Glutamatergic neuron (in vitro differentiated cells): ENCODE data around the gene DCT. TPM values are rescaled to one million over a fixed set of nuclear protein-coding genes. Genes with fewer than 3 reads are reported as not detected.

Source experiments
- DNase-seq: peaks from one replicate; pipeline ENCODE4 v3.0.0; 2022
- H3K27ac Mint-ChIP-seq: one replicate; pipeline ENCODE4 v1.8.0; 2020; ENCODE audit warnings: mild to moderate bottlenecking, mixed read lengths, inconsistent platforms; ENCODE audit not compliant: unreplicated experiment
- H3K27me3 Mint-ChIP-seq: one replicate; pipeline ENCODE4 v1.8.0; 2020; ENCODE audit warnings: mild to moderate bottlenecking, moderate library complexity, mixed read lengths, inconsistent platforms; ENCODE audit not compliant: unreplicated experiment
- H3K36me3 Mint-ChIP-seq: one replicate; pipeline ENCODE4 v1.8.0; 2020; ENCODE audit warnings: mild to moderate bottlenecking, mixed read lengths, inconsistent platforms; ENCODE audit not compliant: unreplicated experiment
- H3K4me1 Mint-ChIP-seq: one replicate; pipeline ENCODE4 v1.8.0; 2020; ENCODE audit warnings: mild to moderate bottlenecking, low read depth, mixed read lengths, inconsistent platforms; ENCODE audit not compliant: unreplicated experiment
- H3K4me3 Mint-ChIP-seq: one replicate; pipeline ENCODE4 v1.8.0; 2020; ENCODE audit warnings: mild to moderate bottlenecking, mixed read lengths, inconsistent platforms; ENCODE audit not compliant: unreplicated experiment
- H3K9me3 Mint-ChIP-seq: one replicate; pipeline ENCODE4 v1.8.0; 2020; ENCODE audit warnings: mild to moderate bottlenecking, moderate library complexity, mixed read lengths, inconsistent platforms; ENCODE audit not compliant: unreplicated experiment
- total RNA-seq: library from RNA; stranded (reverse); fragmentation: NEBNext Ultra II Directional; extraction: Animal tissue kit (Norgen Biotek cat#: 25700); gene quantifications from one replicate; pipeline ENCODE4 v1.2.1, GENCODE V29; 2021; ENCODE audit not compliant: unreplicated experiment
- TF ChIP-seq, protein P1 (sequence below): fragments of 200-600 bp; sonication (generic); IDR thresholded peaks from one replicate; pipeline ENCODE4 v1.5.0; 2021; ENCODE audit not compliant: partially characterized antibody, unreplicated experiment

Gene DCT
- total RNA-seq, 1 donor from 2014 or later, result 0.07 TPM

DNA sequence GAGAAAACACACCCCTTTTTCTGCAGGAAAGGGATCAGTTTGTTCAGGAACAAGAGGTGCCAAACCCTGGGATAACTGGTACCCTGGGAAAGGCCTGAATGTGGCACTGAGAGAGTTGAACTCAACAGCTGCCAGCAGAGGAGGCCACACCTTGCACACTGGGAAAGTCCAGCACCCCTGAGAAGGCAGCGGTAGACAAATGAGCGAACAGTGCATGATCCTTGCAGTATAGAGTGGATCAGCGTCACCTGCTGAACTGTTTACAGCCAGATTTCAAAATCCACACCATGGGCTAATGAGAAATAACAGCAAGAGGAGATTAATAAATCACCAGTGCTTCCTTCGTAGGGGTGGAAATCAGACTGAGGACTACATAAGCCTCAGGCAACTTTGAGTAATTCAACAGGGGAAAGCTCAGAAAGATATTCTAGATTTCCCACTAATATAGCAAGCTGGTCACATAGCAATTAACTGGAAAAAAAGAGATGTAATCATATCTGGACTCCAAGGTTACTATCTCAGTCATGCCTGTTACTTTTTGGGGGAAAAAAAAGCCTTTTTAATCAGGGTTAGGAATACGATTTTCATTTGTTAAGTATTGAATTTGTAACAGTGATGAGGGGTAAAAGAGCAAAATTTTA lies 52.0 kb downstream of the DCT start:
- DNase-seq, result no peak
- TF ChIP-seq, protein P1, sequence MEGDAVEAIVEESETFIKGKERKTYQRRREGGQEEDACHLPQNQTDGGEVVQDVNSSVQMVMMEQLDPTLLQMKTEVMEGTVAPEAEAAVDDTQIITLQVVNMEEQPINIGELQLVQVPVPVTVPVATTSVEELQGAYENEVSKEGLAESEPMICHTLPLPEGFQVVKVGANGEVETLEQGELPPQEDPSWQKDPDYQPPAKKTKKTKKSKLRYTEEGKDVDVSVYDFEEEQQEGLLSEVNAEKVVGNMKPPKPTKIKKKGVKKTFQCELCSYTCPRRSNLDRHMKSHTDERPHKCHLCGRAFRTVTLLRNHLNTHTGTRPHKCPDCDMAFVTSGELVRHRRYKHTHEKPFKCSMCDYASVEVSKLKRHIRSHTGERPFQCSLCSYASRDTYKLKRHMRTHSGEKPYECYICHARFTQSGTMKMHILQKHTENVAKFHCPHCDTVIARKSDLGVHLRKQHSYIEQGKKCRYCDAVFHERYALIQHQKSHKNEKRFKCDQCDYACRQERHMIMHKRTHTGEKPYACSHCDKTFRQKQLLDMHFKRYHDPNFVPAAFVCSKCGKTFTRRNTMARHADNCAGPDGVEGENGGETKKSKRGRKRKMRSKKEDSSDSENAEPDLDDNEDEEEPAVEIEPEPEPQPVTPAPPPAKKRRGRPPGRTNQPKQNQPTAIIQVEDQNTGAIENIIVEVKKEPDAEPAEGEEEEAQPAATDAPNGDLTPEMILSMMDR, result no peak
- Mint-ChIP-seq H3K27me3 (peaks cover 1% of the 10 kb centered on the region), H3K9me3 (no peaks in the 10 kb centered on the region), H3K4me3 (no peak overlapping the region), H3K27ac (no peak overlapping the region), H3K36me3 (no peaks in the 10 kb centered on the region), H3K4me1 (no peaks in the 10 kb centered on the region)

DNA sequence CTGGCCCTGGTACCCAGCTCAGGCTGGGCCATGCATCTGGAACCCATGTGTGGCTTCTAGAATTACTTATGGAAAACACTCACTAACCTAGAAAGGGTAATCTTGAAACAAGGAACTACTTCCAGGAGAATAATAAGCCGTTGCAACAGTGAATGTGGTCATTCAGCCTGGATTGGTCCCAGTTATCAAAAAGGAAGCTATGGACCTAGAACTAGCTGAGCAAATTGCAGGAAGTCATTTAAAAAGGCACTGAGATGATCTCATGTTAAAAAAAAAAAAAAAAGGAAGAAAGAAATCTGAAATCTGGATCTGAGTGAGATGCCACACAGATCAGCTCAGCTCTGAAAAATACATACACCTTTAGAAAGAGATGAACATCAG lies 59.6 kb downstream of the DCT start:
- no peaks in the 10 kb centered on the region for H3K27me3 Mint-ChIP-seq
- no peaks in the 10 kb centered on the region for H3K36me3 Mint-ChIP-seq
- H3K4me3 Mint-ChIP-seq, result no peak overlapping the region
- H3K9me3 Mint-ChIP-seq, result peaks cover 2% of the 10 kb centered on the region
- DNase-seq, result no peak
- TF ChIP-seq, protein P1, result no peak
- peaks cover 8% of the 10 kb centered on the region for H3K4me1 Mint-ChIP-seq
- H3K27ac Mint-ChIP-seq, result no peak overlapping the region

DNA sequence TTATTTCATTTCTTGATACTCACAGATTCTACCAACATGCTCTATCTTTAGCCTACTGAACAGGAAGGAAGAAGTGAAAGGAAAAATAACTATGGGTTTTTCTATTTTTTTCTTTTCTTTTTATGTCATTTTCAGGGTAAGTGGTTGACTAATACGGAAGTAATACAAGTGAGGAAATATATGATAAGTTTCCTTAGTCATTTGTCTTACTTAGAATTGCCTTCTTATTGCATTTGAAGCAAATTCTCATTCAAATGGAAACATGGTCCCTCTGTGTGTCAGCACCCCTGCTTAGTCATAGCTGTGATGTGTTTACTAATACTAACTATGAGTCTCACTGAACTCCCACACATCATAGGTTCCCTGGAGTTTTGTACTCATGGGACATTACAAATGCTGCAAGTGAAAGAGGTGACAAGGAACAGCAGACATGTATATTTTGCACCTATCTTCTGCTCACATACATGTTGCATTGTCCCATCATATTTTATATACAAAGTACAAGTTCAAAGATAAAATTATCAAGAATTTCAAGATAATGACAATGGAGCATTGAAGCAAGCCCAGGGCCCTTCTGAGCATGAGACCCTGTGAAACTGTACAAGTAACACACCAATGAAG lies 60.1 kb downstream of the DCT start:
- H3K27me3 Mint-ChIP-seq, result no peaks in the 10 kb centered on the region
- H3K4me3 Mint-ChIP-seq, result no peak overlapping the region

DNA sequence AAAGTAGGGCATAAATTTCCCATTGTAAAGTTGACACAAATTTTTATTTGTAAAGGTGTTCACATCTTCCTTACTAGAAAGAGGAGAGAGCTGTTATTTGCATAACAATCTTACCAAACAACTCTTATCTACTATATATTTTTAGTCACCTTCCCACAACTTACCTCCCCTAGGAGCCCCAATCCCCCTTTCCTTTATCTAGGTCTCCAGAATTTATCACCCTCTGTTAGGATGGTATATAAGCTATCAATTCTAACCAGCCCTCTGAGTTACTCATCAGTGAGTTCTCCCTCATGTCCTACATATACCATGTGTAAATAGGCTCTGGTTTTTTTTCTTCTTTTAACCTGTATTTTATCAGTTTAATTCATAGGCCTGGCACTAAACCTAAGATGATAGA lies 62.2 kb downstream of the DCT start:
- Mint-ChIP-seq H3K27ac (no peak overlapping the region), H3K27me3 (no peaks in the 10 kb centered on the region), H3K36me3 (no peaks in the 10 kb centered on the region), H3K4me1 (peaks cover 10% of the 10 kb centered on the region), H3K4me3 (no peak overlapping the region), H3K9me3 (peaks cover 2% of the 10 kb centered on the region)
- DNase-seq, result no peak
- TF ChIP-seq, protein P1, result no peak

More for the DNA sequence above, 60.1 kb downstream of the DCT start:
- Mint-ChIP-seq H3K36me3 (no peaks in the 10 kb centered on the region), H3K4me1 (peaks cover 10% of the 10 kb centered on the region), H3K27ac (no peak overlapping the region), H3K9me3 (peaks cover 2% of the 10 kb centered on the region)
- no peak for DNase-seq
- TF ChIP-seq, protein P1, result no peak

DNA sequence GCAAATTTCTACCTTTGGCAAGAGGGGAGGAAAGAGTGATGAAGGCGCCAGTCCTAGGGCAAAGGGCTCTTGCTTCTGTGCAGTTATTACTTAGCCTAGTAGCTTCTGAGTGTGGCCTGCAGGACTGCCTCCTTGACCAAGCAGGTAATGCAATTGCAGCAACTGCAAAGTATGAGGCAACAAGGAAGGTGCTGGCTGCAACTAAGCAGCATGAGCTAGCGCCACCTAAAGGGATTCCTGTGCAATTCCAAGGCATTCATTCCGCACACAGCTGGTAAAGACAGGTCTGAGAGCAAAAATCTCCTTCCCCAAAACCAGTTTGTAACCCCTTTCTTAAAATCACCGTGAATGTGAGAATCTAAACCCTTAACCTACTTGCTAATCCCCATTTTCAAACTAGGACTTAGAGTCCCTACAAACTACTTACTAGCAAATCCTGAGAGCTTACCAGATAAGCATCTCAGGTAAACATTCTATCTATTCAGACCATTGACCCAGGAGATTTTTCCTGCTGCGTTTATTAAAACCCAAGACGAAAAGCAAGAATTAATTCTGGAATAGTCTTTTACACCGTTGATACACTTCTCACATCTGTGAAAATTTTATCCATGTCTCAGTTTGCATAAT lies 62.9 kb downstream of the DCT start:
- peak; percentile 37 for DNase-seq
- Mint-ChIP-seq H3K9me3 (peaks cover 2% of the 10 kb centered on the region), H3K27me3 (no peaks in the 10 kb centered on the region), H3K4me3 (no peak overlapping the region), H3K36me3 (no peaks in the 10 kb centered on the region), H3K4me1 (peaks cover 14% of the 10 kb centered on the region), H3K27ac (no peak overlapping the region)
- TF ChIP-seq, protein P1, result peak; percentile 68
